HEK293 (cell line): ENCODE measurements around the gene WDR45B.
"Not testable (repeated sequence)": the region's sequence is repeated elsewhere in the genome, so short reads cannot be mapped to it uniquely, and the experiment has no call there.

ENCODE experiments used
- CTCF ChIA-PET: fragments of 350-600 bp; formaldehyde crosslinking; extraction: SDS; loops from one replicate; lab custom pipeline; 2021; ENCODE audit warnings: antibody characterized with exemption; lab: Yijun Ruan, JAX
- POLR2A ChIA-PET: fragments of 300-600 bp; formaldehyde crosslinking; extraction: SDS; loops from one replicate; lab custom pipeline; 2020; ENCODE audit warnings: antibody characterized with exemption, inconsistent platforms; lab: Yijun Ruan, JAX
- H3K27ac ChIP-seq: fragments of 200-500 bp; sonication (Bioruptor generic); 2 replicates; pipeline ENCODE4 v1.5.1; 2014; ENCODE audit warnings: low read depth, low read length, control low read depth, inconsistent platforms; ENCODE audit errors: extremely low read depth
- H3K36me3 ChIP-seq, 2 experiments: fragments of 200-500 bp in 1 of 2; sonication (Bioruptor generic) in 1 of 2; 1 replicate in 1 of 2; 2 replicates in 1 of 2; pipeline ENCODE4 v1.5.1; 2014 to 2017; ENCODE audit warnings: inconsistent platforms in 2 of 2, low read length in 2 of 2; ENCODE audit not compliant: control insufficient read depth in 2 of 2, insufficient read depth in 1 of 2
- H3K4me1 ChIP-seq: fragments of 200-500 bp; sonication (Bioruptor generic); 2 replicates; pipeline ENCODE4 v1.5.1; 2014; ENCODE audit warnings: mild to moderate bottlenecking, low read length, inconsistent platforms; ENCODE audit not compliant: control insufficient read depth, insufficient read depth
- H3K4me3 ChIP-seq: 2 replicates; pipeline ENCODE4 v1.5.1; 2011; ENCODE audit warnings: low read depth, mild to moderate bottlenecking, control low read depth, low read length, moderate library complexity
- H3K9me3 ChIP-seq: fragments of 200-500 bp; sonication (Bioruptor generic); 2 replicates; pipeline ENCODE4 v1.5.1; 2014; ENCODE audit warnings: low read depth, low read length, inconsistent platforms; ENCODE audit not compliant: control insufficient read depth, insufficient read depth
- AEBP2 ChIP-seq: fragments of 450-650 bp; formaldehyde crosslinking; IDR thresholded peaks from 2 replicates; pipeline ENCODE4 v1.5.1; 2016; ENCODE audit warnings: missing biosample characterization, missing genetic modification characterization, borderline replicate concordance
- EGR2 ChIP-seq: fragments of 450-650 bp; formaldehyde crosslinking; IDR thresholded peaks from 2 replicates; pipeline ENCODE4 v1.5.1; 2016; ENCODE audit warnings: low read depth, missing biosample characterization, missing genetic modification characterization
- GLI2 ChIP-seq: fragments of 450-650 bp; formaldehyde crosslinking; IDR thresholded peaks from 2 replicates; pipeline ENCODE4; 2017; ENCODE audit warnings: missing biosample characterization, missing genetic modification characterization, low read depth, borderline replicate concordance
- MZF1 ChIP-seq: fragments of 450-650 bp; formaldehyde crosslinking; IDR thresholded peaks from 2 replicates; pipeline ENCODE4 v1.5.1; 2017; ENCODE audit warnings: missing biosample characterization, missing genetic modification characterization, borderline replicate concordance
- OSR2 ChIP-seq: fragments of 450-650 bp; formaldehyde crosslinking; IDR thresholded peaks from 2 replicates; pipeline ENCODE4 v1.5.1; 2016; ENCODE audit warnings: missing biosample characterization, missing genetic modification characterization
- PBX3 ChIP-seq: sonication (generic); formaldehyde crosslinking; IDR thresholded peaks from 2 replicates; pipeline ENCODE4 v1.8.1; 2022; ENCODE audit warnings: mild to moderate bottlenecking, moderate library complexity, missing genetic modification reagents
- ZFHX2 ChIP-seq: fragments of 450-650 bp; formaldehyde crosslinking; conservative IDR thresholded peaks from 2 replicates; pipeline ENCODE4 v1.5.1; 2016; ENCODE audit warnings: missing biosample characterization, missing genetic modification characterization
- ZNF514 ChIP-seq: fragments of 450-650 bp; formaldehyde crosslinking; IDR thresholded peaks from 2 replicates; pipeline ENCODE4 v1.5.1; 2016; ENCODE audit warnings: missing biosample characterization, missing genetic modification characterization
- ZNF544 ChIP-seq: fragments of 450-650 bp; formaldehyde crosslinking; IDR thresholded peaks from 2 replicates; pipeline ENCODE4 v1.5.0; 2017; ENCODE audit warnings: missing biosample characterization, missing genetic modification characterization
- ZNF596 ChIP-seq: fragments of 450-650 bp; IDR thresholded peaks from 2 replicates; pipeline ENCODE4 v1.5.0; 2018; ENCODE audit warnings: missing biosample characterization, mild to moderate bottlenecking, missing genetic modification characterization, moderate library complexity
- ZNF600 ChIP-seq: fragments of 450-650 bp; formaldehyde crosslinking; IDR thresholded peaks from 2 replicates; pipeline ENCODE4 v1.5.1; 2016; ENCODE audit warnings: missing biosample characterization, missing genetic modification characterization
- ZNF677 ChIP-seq: fragments of 450-650 bp; IDR thresholded peaks from 2 replicates; pipeline ENCODE4 v1.5.0; 2018; ENCODE audit warnings: missing biosample characterization, mild to moderate bottlenecking, missing genetic modification characterization, moderate library complexity

The WDR45B gene

GRCh38 chr17:82586576-82587233 lies 61.5 kb downstream of the WDR45B start (continued):
- TF ChIP-seq GLI2: no peak
- no peak for TF ChIP-seq ZNF677 (tag by site-specific recombination)
- TF ChIP-seq ZNF596 (tag by site-specific recombination): no peak
- no peak for TF ChIP-seq OSR2 (tag by site-specific recombination)
- TF ChIP-seq ZNF544: no peak
- TF ChIP-seq, all 188 proteins: peak for 4

GRCh38 chr17:82585935-82586575 lies 62.2 kb downstream of the WDR45B start:
- CTCF ChIA-PET, POLR2A ChIA-PET: not testable (repeated sequence)
- peaks cover 52 to 80% of the 10 kb centered on the region in 2 experiments for H3K36me3 ChIP-seq

DNA sequence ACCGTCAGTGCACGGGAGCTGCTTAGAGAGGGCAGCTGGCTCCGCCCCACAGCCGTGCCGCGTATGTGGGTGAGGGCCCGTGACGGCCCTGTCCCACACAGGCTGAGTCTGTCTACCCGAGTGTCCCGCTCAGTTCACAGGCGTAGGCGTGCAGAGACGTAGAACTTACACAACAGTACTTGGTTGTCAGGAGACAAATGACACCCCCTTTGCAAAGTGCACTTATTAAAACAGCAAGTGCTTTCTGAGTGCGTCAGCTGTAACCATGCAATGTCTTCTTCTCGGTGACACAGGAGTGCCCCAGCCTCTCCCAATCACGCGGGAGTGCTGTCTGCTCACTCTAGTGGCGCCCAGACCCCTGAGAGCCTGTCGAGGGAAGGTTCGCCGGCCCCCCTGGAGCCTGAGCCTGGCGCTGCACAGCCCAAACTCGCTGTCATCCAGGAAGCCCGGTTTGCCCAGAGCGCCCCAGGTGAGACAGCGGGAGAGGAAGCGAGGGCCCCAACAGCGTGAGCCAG lies 64.5 kb downstream of the WDR45B start:
- CTCF ChIA-PET: no interaction called here
- no peak for TF ChIP-seq PBX3 (CRISPR knock-in tag)
- TF ChIP-seq ZFHX2 (tag by site-specific recombination): peak; percentile 63; the same call in 1 of the 2 replicates
- TF ChIP-seq AEBP2 (tag by site-specific recombination): no peak
- TF ChIP-seq EGR2: peak; percentile 71
- H3K9me3 ChIP-seq: no peaks in the 10 kb centered on the region
- POLR2A ChIA-PET: no interaction called here
- peaks cover 44 to 72% of the 10 kb centered on the region in 2 experiments for H3K36me3 ChIP-seq
- no peaks in the 10 kb centered on the region for H3K4me1 ChIP-seq
- 0 out of 2 replicates have a peak overlapping the region, but pooled peaks have one; percentile 31 for H3K27ac ChIP-seq
- H3K4me3 ChIP-seq: no peak overlapping the region

More at GRCh38 chr17:82585935-82586575, 62.2 kb downstream of the WDR45B start:
- not testable (repeated sequence) for H3K27ac ChIP-seq, H3K4me3 ChIP-seq, H3K9me3 ChIP-seq, H3K4me1 ChIP-seq

GRCh38 chr17:82582709-82583108 lies 65.5 kb downstream of the WDR45B start:
- H3K36me3 ChIP-seq: peaks cover 41 to 73% of the 10 kb centered on the region in 2 experiments
- no peak overlapping the region for H3K27ac ChIP-seq

GRCh38 chr17:82582213-82582612 lies 66.0 kb downstream of the WDR45B start:
- H3K4me1 ChIP-seq: no peaks in the 10 kb centered on the region
- POLR2A ChIA-PET: no interaction called here
- peak; percentile 60 for TF ChIP-seq ZNF600
- no peak for TF ChIP-seq MZF1 (tag by site-specific recombination)
- H3K9me3 ChIP-seq: no peaks in the 10 kb centered on the region
- CTCF ChIA-PET: interaction anchor here (1.2 kb wide), 1 partner anchor 28 kb away, joined by 3 read pairs; no protein-coding TSS in a partner anchor
- no peak overlapping the region for H3K27ac ChIP-seq
- H3K36me3 ChIP-seq: peaks cover 39 to 71% of the 10 kb centered on the region in 2 experiments
- H3K4me3 ChIP-seq: no peak overlapping the region

More at GRCh38 chr17:82582709-82583108, 65.5 kb downstream of the WDR45B start:
- Histone ChIP-seq H3K9me3 (no peaks in the 10 kb centered on the region), H3K4me1 (no peaks in the 10 kb centered on the region), H3K4me3 (no peak overlapping the region)
- TF ChIP-seq ZNF514 (tag by site-specific recombination): no peak
- ChIA-PET POLR2A (no interaction called here), CTCF (no interaction called here)
